ENCODE results near the gene SLC4A1AP.

- no peak for TF ChIP-seq SAFB2 (CRISPR knock-in tag; IDR thresholded peaks at IDR 0.05; ENCODE audit: borderline replicate concordance, low read depth)
- no peak for TF ChIP-seq ZFP41 (CRISPR knock-in tag; IDR thresholded peaks at IDR 0.05; ENCODE audit: borderline replicate concordance)
- TF ChIP-seq ZBTB43 (CRISPR knock-in tag; conservative IDR thresholded peaks at IDR 0.05): no peak
- TF ChIP-seq POLR2A (IDR thresholded peaks at IDR 0.05; ENCODE audit: insufficient read depth in 1 of 2, low read depth in 2 of 2, low read length in 2 of 2): no peak
- TF ChIP-seq TAF1 (CRISPR knock-in tag; IDR thresholded peaks at IDR 0.05): no peak
- no peak for TF ChIP-seq MAZ (IDR thresholded peaks at IDR 0.05; ENCODE audit: borderline replicate concordance, low read depth, low read length)
- no peak for TF ChIP-seq MAZ (CRISPR knock-in tag; IDR thresholded peaks at IDR 0.05; ENCODE audit: low read depth)
- TF ChIP-seq NR2C2 (CRISPR knock-in tag; IDR thresholded peaks at IDR 0.05; ENCODE audit: borderline replicate concordance): no peak
- no peak for TF ChIP-seq ESRRA (CRISPR knock-in tag; IDR thresholded peaks at IDR 0.05; ENCODE audit: low read depth)
- TF ChIP-seq ZNF335 (CRISPR knock-in tag; IDR thresholded peaks at IDR 0.05): no peak
- no peak for TF ChIP-seq HNRNPLL (IDR thresholded peaks at IDR 0.05; ENCODE audit: low read depth, low read length, poor library complexity, severe bottlenecking)
- no peak for TF ChIP-seq ZSCAN21 (CRISPR knock-in tag; IDR thresholded peaks at IDR 0.05; ENCODE audit: borderline replicate concordance)
- TF ChIP-seq STAT6 (CRISPR knock-in tag; IDR thresholded peaks at IDR 0.05; ENCODE audit: borderline replicate concordance): no peak
- TF ChIP-seq TAF15 (IDR thresholded peaks at IDR 0.05; ENCODE audit: low read depth, low read length, poor library complexity, severe bottlenecking): no peak
- TF ChIP-seq MEF2D (CRISPR knock-in tag; IDR thresholded peaks at IDR 0.05): no peak
Observed at GRCh38 chr2:27742571-27742970, 78.9 kb downstream of the SLC4A1AP start.

Data from HepG2 (cell line).